Measurements from ENCODE around the gene DDX24.
"Not testable (repeated sequence)": the region's sequence is repeated elsewhere in the genome, so short reads cannot be mapped to it uniquely, and the experiment has no call there.

DDX24 gene

GRCh38 chr14:94077823-94078222, 3.2 kb downstream of the DDX24 start:
- no peak for DNase-seq (ENCODE audit: low spot score)

- DNase-seq (ENCODE audit: low spot score), result no peak
Measured at GRCh38 chr14:94077111-94077821, 3.7 kb downstream of the DDX24 start.

- DNase-seq (ENCODE audit: low spot score), result no peak
Measured at GRCh38 chr14:94075008-94075407, 6.0 kb downstream of the DDX24 start.

- DNase-seq (ENCODE audit: low spot score), result no peak
Measured at GRCh38 chr14:94074534-94074933, 6.5 kb downstream of the DDX24 start.

GRCh38 chr14:94072076-94072475, 8.9 kb downstream of the DDX24 start:
- not testable (repeated sequence) for DNase-seq (ENCODE audit: low spot score)

- DNase-seq (ENCODE audit: low spot score), result no peak
Measured at GRCh38 chr14:94066089-94066676, 14.8 kb downstream of the DDX24 start.

GRCh38 chr14:94062344-94062940, 18.6 kb downstream of the DDX24 start:
- no peak for DNase-seq (ENCODE audit: low spot score)

- no peak for DNase-seq (ENCODE audit: low spot score)
Measured at GRCh38 chr14:94059998-94060397, 21.0 kb downstream of the DDX24 start.

- no peak for DNase-seq (ENCODE audit: low spot score)
Measured at GRCh38 chr14:94058674-94059138, 22.3 kb downstream of the DDX24 start.

GRCh38 chr14:94058128-94058673, 22.8 kb downstream of the DDX24 start:
- DNase-seq (ENCODE audit: low spot score), result no peak

- DNase-seq (ENCODE audit: low spot score), result no peak
Measured at GRCh38 chr14:94056579-94057308, 24.3 kb downstream of the DDX24 start.

GRCh38 chr14:94054936-94055335, 26.1 kb downstream of the DDX24 start:
- no peak for DNase-seq (ENCODE audit: low spot score)

GRCh38 chr14:94054401-94054800, 26.6 kb downstream of the DDX24 start:
- no peak for DNase-seq (ENCODE audit: low spot score)

GRCh38 chr14:94052662-94053061, 28.3 kb downstream of the DDX24 start:
- no peak for DNase-seq (ENCODE audit: low spot score)

GRCh38 chr14:94052199-94052598, 28.8 kb downstream of the DDX24 start:
- no peak for DNase-seq (ENCODE audit: low spot score)

- DNase-seq (ENCODE audit: low spot score), result no peak
Measured at GRCh38 chr14:94051779-94052178, 29.2 kb downstream of the DDX24 start.

GRCh38 chr14:94051115-94051514, 29.9 kb downstream of the DDX24 start:
- DNase-seq (ENCODE audit: low spot score), result peak; percentile 27

- DNase-seq (ENCODE audit: low spot score), result no peak
Measured at GRCh38 chr14:94050231-94050880, 30.6 kb downstream of the DDX24 start.

- DNase-seq (ENCODE audit: low spot score), result no peak
Measured at GRCh38 chr14:94049625-94050023, 31.4 kb downstream of the DDX24 start.

- no peak for DNase-seq (ENCODE audit: low spot score)
Measured at GRCh38 chr14:94048691-94049624, 32.0 kb downstream of the DDX24 start.

- DNase-seq (ENCODE audit: low spot score), result no peak
Measured at GRCh38 chr14:94047581-94047980, 33.4 kb downstream of the DDX24 start.
